HCT116 (cell line): ENCODE data around the gene CHML. TPM values are rescaled to one million over a fixed set of nuclear protein-coding genes. Genes with fewer than 3 reads are reported as not detected.
A peak's percentile ranks its signal among the peaks of the same experiment; 100 is the strongest.

ENCODE experiments used
- ATAC-seq: fragments of 200-7000 bp; cut with Tn5 transposase; 2 replicates; pipeline ENCODE4 v1.9.1; 2020; ENCODE audit warnings: mild to moderate bottlenecking, moderate library complexity
- BruUV-seq: library from RNA; stranded (reverse); fragments of 400-500 nt; replicated peaks from 2 replicates; lab custom pipeline; 2021; lab: Mats Ljungman, UMichigan
- CTCF ChIA-PET: fragments of 300-600 bp; sonication (Branson Sonifier 250); formaldehyde crosslinking; loops from one replicate; lab custom pipeline; 2021; ENCODE audit warnings: antibody characterized with exemption; lab: Charles Lee
- POLR2A ChIA-PET: fragments of 300-600, 350-600 bp; sonication (Branson Sonifier 250); formaldehyde crosslinking; loops from one replicate; lab custom pipeline; 2021; ENCODE audit warnings: antibody characterized with exemption; lab: Charles Lee
- RAD21 ChIA-PET, 2 experiments: fragments of 300-600 bp; sonication (Branson Sonifier 250); formaldehyde crosslinking; loops; one replicate each; lab custom pipeline; 2023; ENCODE audit warnings: low total read pairs in 2 of 2; ENCODE audit not compliant: uncharacterized antibody in 2 of 2, unreplicated experiment in 2 of 2, low non-redundant PET in 1 of 2; lab: Charles Lee
- DNase-seq: peaks from one replicate; pipeline ENCODE4 v3.0.0-alpha.2; 2010; ENCODE audit warnings: low read depth, low spot score
- H2AFZ ChIP-seq: fragments of 200-600 bp; shearing (Covaris generic), sonication (generic); 2 replicates; pipeline ENCODE4 v1.6.1; 2017; ENCODE audit warnings: low read depth, mixed run types, mixed read lengths, antibody characterized with exemption, low read length; ENCODE audit not compliant: poor library complexity, severe bottlenecking
- H3K27ac ChIP-seq: 2 replicates; pipeline ENCODE4 v1.5.1; 2012; ENCODE audit warnings: low read depth, low read length
- H3K27me3 ChIP-seq: fragments of 200-600 bp; sonication (generic); 2 replicates; pipeline ENCODE4 v1.6.1; 2016; ENCODE audit warnings: mixed run types, low read length, mixed read lengths; ENCODE audit not compliant: insufficient read depth
- H3K36me3 ChIP-seq, 2 experiments: fragments of 200-500 bp in 1 of 2; fragments of 200-600 bp in 1 of 2; sonication (Bioruptor generic) in 1 of 2; sonication (generic) in 1 of 2; 2 replicates each; pipeline versions ENCODE4 v1.5.1 to v1.6.1; 2014 to 2016; ENCODE audit warnings: low read length in 2 of 2, inconsistent platforms in 1 of 2, mixed read lengths in 1 of 2, mixed run types in 1 of 2; ENCODE audit not compliant: insufficient read depth in 2 of 2, control insufficient read depth in 1 of 2
- H3K4me1 ChIP-seq, 2 experiments: fragments of 200-600 bp in 1 of 2; sonication (generic) in 1 of 2; 2 replicates each; pipeline versions ENCODE4 v1.5.1 to v1.6.1; 2012 to 2017; ENCODE audit warnings: low read length in 2 of 2, inconsistent platforms in 1 of 2, mild to moderate bottlenecking in 1 of 2, mixed read lengths in 1 of 2, mixed run types in 1 of 2, moderate library complexity in 1 of 2; ENCODE audit not compliant: insufficient read depth in 2 of 2, control insufficient read depth in 1 of 2
- H3K4me2 ChIP-seq: fragments of 200-600 bp; sonication (generic); 2 replicates; pipeline ENCODE4 v1.6.1; 2017; ENCODE audit warnings: mixed run types, low read length, mixed read lengths
- H3K4me3 ChIP-seq, 2 experiments: fragments of 200-600 bp in 1 of 2; sonication (generic) in 1 of 2; replicated peaks in 1 of 2; 2 replicates each; pipeline ENCODE4 v1.5.1; 2011 to 2016; ENCODE audit warnings: low read length in 2 of 2, control low read depth in 1 of 2, low read depth in 1 of 2, mild to moderate bottlenecking in 1 of 2, mixed read lengths in 1 of 2, mixed run types in 1 of 2
- H3K79me2 ChIP-seq: fragments of 200-600 bp; sonication (generic); 2 replicates; pipeline ENCODE4 v1.6.1; 2017; ENCODE audit warnings: mild to moderate bottlenecking, mixed run types, low read length, moderate library complexity, mixed read lengths; ENCODE audit not compliant: insufficient read depth
- H3K9ac ChIP-seq: fragments of 200-600 bp; sonication (generic); 2 replicates; pipeline ENCODE4 v1.6.1; 2016; ENCODE audit warnings: low read length, mixed read lengths
- H3K9me2 ChIP-seq: fragments of 200-600 bp; sonication (generic), shearing (Covaris generic); 2 replicates; pipeline ENCODE4 v1.6.1; 2017; ENCODE audit warnings: mixed run types, mild to moderate bottlenecking, moderate library complexity; ENCODE audit not compliant: insufficient read depth
- H3K9me3 ChIP-seq, 2 experiments: fragments of 200-500 bp in 1 of 2; fragments of 200-600 bp in 1 of 2; sonication (Bioruptor generic) in 1 of 2; sonication (generic) in 1 of 2; 2 replicates each; pipeline ENCODE4 v1.6.1; 2014 to 2017; ENCODE audit warnings: low read length in 2 of 2, mixed read lengths in 2 of 2, inconsistent platforms in 1 of 2, low read depth in 1 of 2, mild to moderate bottlenecking in 1 of 2, mixed run types in 1 of 2, moderate library complexity in 1 of 2; ENCODE audit not compliant: control insufficient read depth in 1 of 2, insufficient read depth in 1 of 2
- H4K20me1 ChIP-seq: fragments of 200-600 bp; sonication (generic), shearing (Covaris generic); 2 replicates; pipeline ENCODE4 v1.6.1; 2017; ENCODE audit warnings: mixed run types, mild to moderate bottlenecking, moderate library complexity; ENCODE audit not compliant: insufficient read depth
- ATF3 ChIP-seq: IDR thresholded peaks from 2 replicates; pipeline ENCODE4 v1.6.1; 2012
- CBX3 ChIP-seq: IDR thresholded peaks from 2 replicates; pipeline ENCODE4 v1.6.1; 2012; ENCODE audit warnings: low read depth
- CEBPB ChIP-seq: IDR thresholded peaks from 2 replicates; pipeline ENCODE4 v1.6.1; 2012; ENCODE audit warnings: low read depth
- CTCF ChIP-seq, 3 experiments: fragments of 200-600 bp in 1 of 3; sonication (generic) in 1 of 3; IDR thresholded peaks in 2 of 3; conservative IDR thresholded peaks in 1 of 3; 2 replicates each; pipeline ENCODE4 v1.5.1; 2012 to 2017; ENCODE audit warnings: low read depth in 2 of 3, low read length in 2 of 3, antibody characterized with exemption in 1 of 3, borderline replicate concordance in 1 of 3, control low read depth in 1 of 3, mild to moderate bottlenecking in 1 of 3, mixed read lengths in 1 of 3, mixed run types in 1 of 3, moderate library complexity in 1 of 3; ENCODE audit not compliant: insufficient read depth in 1 of 3
- EGR1 ChIP-seq: IDR thresholded peaks from 2 replicates; pipeline ENCODE4 v1.6.1; 2012; ENCODE audit warnings: low read depth
- ELF1 ChIP-seq: IDR thresholded peaks from 2 replicates; pipeline ENCODE4 v1.6.1; 2012; ENCODE audit warnings: low read depth, borderline replicate concordance
- EZH2 ChIP-seq: fragments of 200-600 bp; sonication (generic); IDR thresholded peaks from 2 replicates; pipeline ENCODE4 v1.6.1; 2017; ENCODE audit warnings: antibody characterized with exemption, mixed run types
- EZH2phosphoT487 ChIP-seq: fragments of 200-600 bp; IDR thresholded peaks from 2 replicates; pipeline ENCODE4 v1.6.1; 2018; ENCODE audit warnings: antibody characterized with exemption, borderline replicate concordance
- FOSL1 ChIP-seq: IDR thresholded peaks from 2 replicates; pipeline ENCODE4 v1.6.1; 2012; ENCODE audit warnings: low read depth
- JUND ChIP-seq: IDR thresholded peaks from 2 replicates; pipeline ENCODE4 v1.6.1; 2012
- MAX ChIP-seq: IDR thresholded peaks from 2 replicates; pipeline ENCODE4 v1.6.1; 2012
- POLR2A ChIP-seq: IDR thresholded peaks from 2 replicates; pipeline ENCODE4 v1.7.0; 2011; ENCODE audit warnings: borderline replicate concordance; ENCODE audit not compliant: insufficient read depth, insufficient read length; ENCODE audit errors: extremely low read depth
- POLR2AphosphoS5 ChIP-seq: IDR thresholded peaks from 2 replicates; pipeline ENCODE4 v1.6.1; 2011; ENCODE audit warnings: mild to moderate bottlenecking, low read depth, low read length, moderate library complexity
- RAD21 ChIP-seq: IDR thresholded peaks from 2 replicates; pipeline ENCODE4 v1.6.1; 2012; ENCODE audit warnings: low read depth, mild to moderate bottlenecking
- REST ChIP-seq: IDR thresholded peaks from 2 replicates; pipeline ENCODE4 v1.6.1; 2012; ENCODE audit warnings: low read depth
- SIN3A ChIP-seq: IDR thresholded peaks from 2 replicates; pipeline ENCODE4 v1.6.1; 2012; ENCODE audit warnings: low read depth
- SP1 ChIP-seq: IDR thresholded peaks from 2 replicates; pipeline ENCODE4 v1.6.1; 2012; ENCODE audit warnings: low read depth
- SRF ChIP-seq: IDR thresholded peaks from 2 replicates; pipeline ENCODE4 v1.6.1; 2012; ENCODE audit warnings: low read depth
- TCF7L2 ChIP-seq: IDR thresholded peaks from 2 replicates; pipeline ENCODE4 v1.7.0; 2011; ENCODE audit warnings: borderline replicate concordance, inconsistent platforms; ENCODE audit not compliant: insufficient read depth, insufficient read length; ENCODE audit errors: extremely low read depth
- YY1 ChIP-seq: IDR thresholded peaks from 2 replicates; pipeline ENCODE4 v1.6.1; 2011; ENCODE audit warnings: low read length, low read depth, moderate library complexity, mild to moderate bottlenecking; ENCODE audit not compliant: insufficient replicate concordance; ENCODE audit errors: extremely low read depth
- ZFX ChIP-seq: fragments of 450-650 bp; IDR thresholded peaks from 2 replicates; pipeline ENCODE4 v1.6.1; 2017
- ZNF274 ChIP-seq: fragments of 200-500 bp; sonication (Bioruptor generic); IDR thresholded peaks from 2 replicates; pipeline ENCODE4 v1.6.1; 2014; ENCODE audit warnings: mild to moderate bottlenecking, low read depth, low read length, inconsistent platforms
- intact Hi-C: fragments of 100-400 bp; cut with micrococcal nuclease; formaldehyde crosslinking; loops from 2 replicates; pipeline ENCODE4 v1.10.0; 2022
- total RNA-seq: library from RNA; stranded (reverse); gene quantifications from one replicate; pipeline ENCODE4 v1.2.1, GENCODE V29; 2021; ENCODE audit not compliant: unreplicated experiment

Gene CHML
- total RNA-seq, 1 experiment from 2014 or later = 9.7 TPM

- RAD21 ChIA-PET = no interaction called here
- DNase-seq = no peak
- Histone ChIP-seq H3K4me1 (peaks cover 0 to 30% of the 10 kb centered on the region in 2 experiments; a peak in 2 of 4 replicates), H2AFZ (no peak overlapping the region), H3K27me3 (no peaks in the 10 kb centered on the region), H3K4me3 (no peak overlapping the region), H3K27ac (no peak overlapping the region), H3K9ac (no peak overlapping the region), H3K36me3 (no peaks in the 10 kb centered on the region), H3K9me2 (no peaks in the 10 kb centered on the region), H3K4me2 (peak overlapping the region; percentile 29), H3K9me3 (no peaks in the 10 kb centered on the region), H4K20me1 (no peaks in the 10 kb centered on the region), H3K79me2 (no peaks in the 10 kb centered on the region)
- POLR2A ChIA-PET = no interaction called here
- peak; percentile 67 for ATAC-seq
- BruUV-seq = no TSS peak
- intact Hi-C loops = no loop called here
- CTCF ChIA-PET = interaction anchor here (0.8 kb wide), 1 partner anchor 14 kb away, joined by 3 read pairs; no protein-coding TSS in a partner anchor
- TF ChIP-seq CEBPB (no peak), ATF3 (no peak), JUND (no peak), FOSL1 (peak; percentile 38), EZH2 (no peak), REST (no peak), ZFX (no peak), RAD21 (no peak), POLR2AphosphoS5 (no peak), EGR1 (no peak), SRF (no peak), YY1 (no peak), EZH2phosphoT487 (no peak), CTCF (IDR thresholded peaks at IDR 0.05 in 2 of 3, conservative IDR thresholded peaks at IDR 0.05 in 1 of 3; ENCODE audit: borderline replicate concordance in 1 of 3, insufficient read depth in 1 of 3, low read depth in 2 of 3, low read length in 2 of 3) (no peak), CBX3 (no peak), SIN3A (no peak), POLR2A (no peak), ZNF274 (no peak), TCF7L2 (no peak), SP1 (peak; percentile 39), ELF1 (no peak), MAX (0 out of 2 replicates have a peak, but pooled peaks have one; percentile 23)
Observed at GRCh38 chr1:241591317-241591716, 48.9 kb downstream of the CHML start.
